HL-60 (cell line): ENCODE data around the gene RRP7A.

Source experiments
- DNase-seq, 2 experiments: peaks; one replicate each; pipeline ENCODE4 v3.0.0-alpha.2; 2010 to 2020; ENCODE audit warnings: low read depth in 1 of 2, low spot score in 1 of 2
- H3K27ac ChIP-seq: fragments of 250-450 bp; sonication (Bioruptor Pico); replicated peaks from 2 replicates; pipeline ENCODE4 v1.5.1; 2020; ENCODE audit warnings: mild to moderate bottlenecking, moderate library complexity
- H3K27me3 ChIP-seq: fragments of 250-450 bp; sonication (Bioruptor Pico); 2 replicates; pipeline ENCODE4 v1.5.1; 2021; ENCODE audit warnings: mild to moderate bottlenecking, moderate library complexity; ENCODE audit not compliant: insufficient read depth, poor library complexity, severe bottlenecking
- H3K4me3 ChIP-seq: replicated peaks from 2 replicates; pipeline ENCODE4 v1.5.1; 2011; ENCODE audit warnings: mild to moderate bottlenecking, control low read depth, low read length; ENCODE audit not compliant: insufficient read depth
- GABPA ChIP-seq: IDR thresholded peaks from 2 replicates; pipeline ENCODE4 v1.6.1; 2012; ENCODE audit warnings: low read depth
- POLR2AphosphoS5 ChIP-seq: IDR thresholded peaks from 2 replicates; pipeline ENCODE4 v1.6.1; 2012; ENCODE audit warnings: low read depth
- SPI1 ChIP-seq: IDR thresholded peaks from 2 replicates; pipeline ENCODE4 v1.6.1; 2012; ENCODE audit warnings: low read depth, mild to moderate bottlenecking, borderline replicate concordance
- TF ChIP-seq, protein P1 (sequence below): IDR thresholded peaks from 2 replicates; pipeline ENCODE4 v1.6.1; 2012; ENCODE audit warnings: low read depth; ENCODE audit not compliant: insufficient replicate concordance
- TF ChIP-seq, protein P2 (sequence below): IDR thresholded peaks from one replicate; pipeline ENCODE4 v1.5.1; 2011; ENCODE audit warnings: low read length, control low read depth, inconsistent platforms; ENCODE audit not compliant: insufficient read depth

RRP7A gene

GRCh38 chr22:42492323-42492690 is 27.3 kb downstream of the RRP7A start:
- TF ChIP-seq, protein P1, sequence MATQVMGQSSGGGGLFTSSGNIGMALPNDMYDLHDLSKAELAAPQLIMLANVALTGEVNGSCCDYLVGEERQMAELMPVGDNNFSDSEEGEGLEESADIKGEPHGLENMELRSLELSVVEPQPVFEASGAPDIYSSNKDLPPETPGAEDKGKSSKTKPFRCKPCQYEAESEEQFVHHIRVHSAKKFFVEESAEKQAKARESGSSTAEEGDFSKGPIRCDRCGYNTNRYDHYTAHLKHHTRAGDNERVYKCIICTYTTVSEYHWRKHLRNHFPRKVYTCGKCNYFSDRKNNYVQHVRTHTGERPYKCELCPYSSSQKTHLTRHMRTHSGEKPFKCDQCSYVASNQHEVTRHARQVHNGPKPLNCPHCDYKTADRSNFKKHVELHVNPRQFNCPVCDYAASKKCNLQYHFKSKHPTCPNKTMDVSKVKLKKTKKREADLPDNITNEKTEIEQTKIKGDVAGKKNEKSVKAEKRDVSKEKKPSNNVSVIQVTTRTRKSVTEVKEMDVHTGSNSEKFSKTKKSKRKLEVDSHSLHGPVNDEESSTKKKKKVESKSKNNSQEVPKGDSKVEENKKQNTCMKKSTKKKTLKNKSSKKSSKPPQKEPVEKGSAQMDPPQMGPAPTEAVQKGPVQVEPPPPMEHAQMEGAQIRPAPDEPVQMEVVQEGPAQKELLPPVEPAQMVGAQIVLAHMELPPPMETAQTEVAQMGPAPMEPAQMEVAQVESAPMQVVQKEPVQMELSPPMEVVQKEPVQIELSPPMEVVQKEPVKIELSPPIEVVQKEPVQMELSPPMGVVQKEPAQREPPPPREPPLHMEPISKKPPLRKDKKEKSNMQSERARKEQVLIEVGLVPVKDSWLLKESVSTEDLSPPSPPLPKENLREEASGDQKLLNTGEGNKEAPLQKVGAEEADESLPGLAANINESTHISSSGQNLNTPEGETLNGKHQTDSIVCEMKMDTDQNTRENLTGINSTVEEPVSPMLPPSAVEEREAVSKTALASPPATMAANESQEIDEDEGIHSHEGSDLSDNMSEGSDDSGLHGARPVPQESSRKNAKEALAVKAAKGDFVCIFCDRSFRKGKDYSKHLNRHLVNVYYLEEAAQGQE = no peak
- TF ChIP-seq POLR2AphosphoS5 = no peak
- no peak for TF ChIP-seq GABPA
- TF ChIP-seq, protein P2, sequence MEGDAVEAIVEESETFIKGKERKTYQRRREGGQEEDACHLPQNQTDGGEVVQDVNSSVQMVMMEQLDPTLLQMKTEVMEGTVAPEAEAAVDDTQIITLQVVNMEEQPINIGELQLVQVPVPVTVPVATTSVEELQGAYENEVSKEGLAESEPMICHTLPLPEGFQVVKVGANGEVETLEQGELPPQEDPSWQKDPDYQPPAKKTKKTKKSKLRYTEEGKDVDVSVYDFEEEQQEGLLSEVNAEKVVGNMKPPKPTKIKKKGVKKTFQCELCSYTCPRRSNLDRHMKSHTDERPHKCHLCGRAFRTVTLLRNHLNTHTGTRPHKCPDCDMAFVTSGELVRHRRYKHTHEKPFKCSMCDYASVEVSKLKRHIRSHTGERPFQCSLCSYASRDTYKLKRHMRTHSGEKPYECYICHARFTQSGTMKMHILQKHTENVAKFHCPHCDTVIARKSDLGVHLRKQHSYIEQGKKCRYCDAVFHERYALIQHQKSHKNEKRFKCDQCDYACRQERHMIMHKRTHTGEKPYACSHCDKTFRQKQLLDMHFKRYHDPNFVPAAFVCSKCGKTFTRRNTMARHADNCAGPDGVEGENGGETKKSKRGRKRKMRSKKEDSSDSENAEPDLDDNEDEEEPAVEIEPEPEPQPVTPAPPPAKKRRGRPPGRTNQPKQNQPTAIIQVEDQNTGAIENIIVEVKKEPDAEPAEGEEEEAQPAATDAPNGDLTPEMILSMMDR = no peak
- no peak for TF ChIP-seq SPI1
- Histone ChIP-seq H3K4me3 (no peak overlapping the region), H3K27me3 (no peaks in the 10 kb centered on the region), H3K27ac (no peak overlapping the region)
- no peak for DNase-seq

- no peak for DNase-seq
- no peak overlapping the region for H3K4me3 ChIP-seq
- no peak overlapping the region for H3K27ac ChIP-seq
- no peak for TF ChIP-seq GABPA
- TF ChIP-seq SPI1 = no peak
- no peak for TF ChIP-seq POLR2AphosphoS5
- TF ChIP-seq, protein P2 = no peak
- TF ChIP-seq, protein P1 = no peak
- H3K27me3 ChIP-seq = no peaks in the 10 kb centered on the region
Observed at GRCh38 chr22:42490243-42490832, 29.3 kb downstream of the RRP7A start.

DNA sequence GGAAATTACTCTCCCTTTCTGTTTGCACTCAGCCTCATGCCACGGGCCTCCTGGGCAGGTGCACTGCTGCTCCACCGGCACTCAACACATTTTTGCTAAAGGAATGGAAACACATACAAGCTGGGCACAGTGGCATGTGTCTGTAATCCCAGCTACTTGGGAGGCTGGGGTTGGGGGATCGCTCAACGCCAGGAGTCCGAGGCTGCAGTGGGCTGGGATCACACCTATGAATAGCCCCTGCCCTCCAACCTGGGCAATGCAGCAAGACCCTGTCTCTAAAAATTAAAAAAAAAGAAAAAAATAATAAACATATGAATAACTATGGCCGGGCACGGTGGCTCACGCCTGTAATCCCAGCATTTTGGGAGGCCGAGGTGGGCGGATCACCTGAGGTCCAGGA is 30.6 kb downstream of the RRP7A start:
- TF ChIP-seq, protein P1 = no peak
- TF ChIP-seq POLR2AphosphoS5 (no peak), GABPA (no peak), SPI1 (no peak)
- TF ChIP-seq, protein P2 = no peak
- Histone ChIP-seq H3K27me3 (no peaks in the 10 kb centered on the region), H3K4me3 (no peak overlapping the region), H3K27ac (no peak overlapping the region)
- no peak for DNase-seq
